HEK293 (cell line): ENCODE results near the gene PAIP1.

Experiments
- CTCF ChIA-PET: fragments of 350-600 bp; formaldehyde crosslinking; extraction: SDS; loops from one replicate; lab custom pipeline; 2021; ENCODE audit warnings: antibody characterized with exemption; lab: Yijun Ruan, JAX
- POLR2A ChIA-PET: fragments of 300-600 bp; formaldehyde crosslinking; extraction: SDS; loops from one replicate; lab custom pipeline; 2020; ENCODE audit warnings: antibody characterized with exemption, inconsistent platforms; lab: Yijun Ruan, JAX
- H3K27ac ChIP-seq: fragments of 200-500 bp; sonication (Bioruptor generic); 2 replicates; pipeline ENCODE4 v1.5.1; 2014; ENCODE audit warnings: low read depth, low read length, control low read depth, inconsistent platforms; ENCODE audit errors: extremely low read depth
- H3K36me3 ChIP-seq, 2 experiments: fragments of 200-500 bp in 1 of 2; sonication (Bioruptor generic) in 1 of 2; 1 replicate in 1 of 2; 2 replicates in 1 of 2; pipeline ENCODE4 v1.5.1; 2014 to 2017; ENCODE audit warnings: inconsistent platforms in 2 of 2, low read length in 2 of 2; ENCODE audit not compliant: control insufficient read depth in 2 of 2, insufficient read depth in 1 of 2
- H3K4me1 ChIP-seq: fragments of 200-500 bp; sonication (Bioruptor generic); 2 replicates; pipeline ENCODE4 v1.5.1; 2014; ENCODE audit warnings: mild to moderate bottlenecking, low read length, inconsistent platforms; ENCODE audit not compliant: control insufficient read depth, insufficient read depth
- H3K4me3 ChIP-seq: 2 replicates; pipeline ENCODE4 v1.5.1; 2011; ENCODE audit warnings: low read depth, mild to moderate bottlenecking, control low read depth, low read length, moderate library complexity
- H3K9me3 ChIP-seq: fragments of 200-500 bp; sonication (Bioruptor generic); 2 replicates; pipeline ENCODE4 v1.5.1; 2014; ENCODE audit warnings: low read depth, low read length, inconsistent platforms; ENCODE audit not compliant: control insufficient read depth, insufficient read depth
- FEZF1 ChIP-seq: fragments of 450-650 bp; formaldehyde crosslinking; IDR thresholded peaks from 2 replicates; pipeline ENCODE4 v1.5.1; 2016; ENCODE audit warnings: missing biosample characterization, missing genetic modification characterization
- PRDM1 ChIP-seq: fragments of 450-650 bp; formaldehyde crosslinking; IDR thresholded peaks from 2 replicates; pipeline ENCODE4; 2016; ENCODE audit warnings: missing biosample characterization, missing genetic modification characterization
- YY1 ChIP-seq: fragments of 450-650 bp; formaldehyde crosslinking; IDR thresholded peaks from 2 replicates; pipeline ENCODE4 v1.5.1; 2018; ENCODE audit warnings: missing biosample characterization, missing genetic modification characterization
- ZBTB49 ChIP-seq: fragments of 450-650 bp; formaldehyde crosslinking; IDR thresholded peaks from 2 replicates; pipeline ENCODE4 v1.5.1; 2016; ENCODE audit warnings: missing biosample characterization, missing genetic modification characterization, low read depth
- ZFP3 ChIP-seq: fragments of 450-650 bp; formaldehyde crosslinking; IDR thresholded peaks from 2 replicates; pipeline ENCODE4 v1.5.1; 2016; ENCODE audit warnings: low read depth, missing biosample characterization, missing genetic modification characterization
- ZNF394 ChIP-seq: fragments of 450-650 bp; formaldehyde crosslinking; IDR thresholded peaks from 2 replicates; pipeline ENCODE4 v1.5.1; 2016; ENCODE audit warnings: missing biosample characterization, missing genetic modification characterization, mild to moderate bottlenecking, moderate library complexity, borderline replicate concordance
- ZNF426 ChIP-seq: fragments of 450-650 bp; formaldehyde crosslinking; IDR thresholded peaks from 2 replicates; pipeline ENCODE4 v1.5.1; 2017; ENCODE audit warnings: missing biosample characterization, missing genetic modification characterization, mild to moderate bottlenecking, inconsistent platforms, moderate library complexity
- ZNF514 ChIP-seq: fragments of 450-650 bp; formaldehyde crosslinking; IDR thresholded peaks from 2 replicates; pipeline ENCODE4 v1.5.1; 2016; ENCODE audit warnings: missing biosample characterization, missing genetic modification characterization
- ZNF548 ChIP-seq: fragments of 450-650 bp; formaldehyde crosslinking; IDR thresholded peaks from 2 replicates; pipeline ENCODE4 v1.5.1; 2016; ENCODE audit warnings: missing biosample characterization, missing genetic modification characterization
- ZNF692 ChIP-seq: fragments of 450-650 bp; formaldehyde crosslinking; IDR thresholded peaks from 2 replicates; pipeline ENCODE4 v1.5.1; 2016; ENCODE audit warnings: missing biosample characterization, missing genetic modification characterization
- ZNF830 ChIP-seq: fragments of 450-650 bp; IDR thresholded peaks from 2 replicates; pipeline ENCODE4 v1.5.0; 2018; ENCODE audit warnings: missing biosample characterization, missing genetic modification characterization, low read depth, mild to moderate bottlenecking, moderate library complexity
- ZXDB ChIP-seq: fragments of 450-650 bp; formaldehyde crosslinking; IDR thresholded peaks from 2 replicates; pipeline ENCODE4 v1.5.1; 2016; ENCODE audit warnings: missing biosample characterization, missing genetic modification characterization
- TF ChIP-seq, protein P1 (sequence below): fragments of 450-650 bp; formaldehyde crosslinking; IDR thresholded peaks from 2 replicates; pipeline ENCODE4 v1.5.1; 2017; ENCODE audit warnings: missing biosample characterization, missing genetic modification characterization
- TF ChIP-seq, protein P2 (sequence below): fragments of 450-650 bp; formaldehyde crosslinking; IDR thresholded peaks from 2 replicates; pipeline ENCODE4 v1.5.1; 2017; ENCODE audit warnings: missing biosample characterization, missing genetic modification characterization

The PAIP1 gene

GRCh38 chr5:43572357-43572756 is 15.5 kb upstream of the PAIP1 start (continued):
- TF ChIP-seq ZNF830 (tag by site-specific recombination) (no peak), ZNF514 (tag by site-specific recombination) (no peak), ZXDB (tag by site-specific recombination) (peak; percentile 70; the same call in 1 of the 2 replicates), ZNF394 (no peak), ZNF692 (tag by site-specific recombination) (no peak)
- TF ChIP-seq, protein P1, sequence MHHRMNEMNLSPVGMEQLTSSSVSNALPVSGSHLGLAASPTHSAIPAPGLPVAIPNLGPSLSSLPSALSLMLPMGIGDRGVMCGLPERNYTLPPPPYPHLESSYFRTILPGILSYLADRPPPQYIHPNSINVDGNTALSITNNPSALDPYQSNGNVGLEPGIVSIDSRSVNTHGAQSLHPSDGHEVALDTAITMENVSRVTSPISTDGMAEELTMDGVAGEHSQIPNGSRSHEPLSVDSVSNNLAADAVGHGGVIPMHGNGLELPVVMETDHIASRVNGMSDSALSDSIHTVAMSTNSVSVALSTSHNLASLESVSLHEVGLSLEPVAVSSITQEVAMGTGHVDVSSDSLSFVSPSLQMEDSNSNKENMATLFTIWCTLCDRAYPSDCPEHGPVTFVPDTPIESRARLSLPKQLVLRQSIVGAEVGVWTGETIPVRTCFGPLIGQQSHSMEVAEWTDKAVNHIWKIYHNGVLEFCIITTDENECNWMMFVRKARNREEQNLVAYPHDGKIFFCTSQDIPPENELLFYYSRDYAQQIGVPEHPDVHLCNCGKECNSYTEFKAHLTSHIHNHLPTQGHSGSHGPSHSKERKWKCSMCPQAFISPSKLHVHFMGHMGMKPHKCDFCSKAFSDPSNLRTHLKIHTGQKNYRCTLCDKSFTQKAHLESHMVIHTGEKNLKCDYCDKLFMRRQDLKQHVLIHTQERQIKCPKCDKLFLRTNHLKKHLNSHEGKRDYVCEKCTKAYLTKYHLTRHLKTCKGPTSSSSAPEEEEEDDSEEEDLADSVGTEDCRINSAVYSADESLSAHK = peak; percentile 68

- TF ChIP-seq ZNF548 = no peak
- 0 out of 2 replicates have a peak, but pooled peaks have one; percentile 50 for TF ChIP-seq PRDM1 (tag by site-specific recombination)
- POLR2A ChIA-PET = interaction anchor here (1.7 kb wide), 1 partner anchor 9 kb away, joined by 4 read pairs; no protein-coding TSS in a partner anchor
- Histone ChIP-seq H3K36me3 (peaks cover 5 to 7% of the 10 kb centered on the region in 2 experiments; a peak in 2 of 3 replicates), H3K4me1 (peaks cover 30% of the 10 kb centered on the region), H3K4me3 (no peak overlapping the region), H3K27ac (no peak overlapping the region), H3K9me3 (no peaks in the 10 kb centered on the region)
- CTCF ChIA-PET = interaction anchor here (0.7 to 1.1 kb wide), 2 partner anchors 12 to 88 kb away, joined by 3 read pairs; partner anchors contain the start of gene TMEM267
Observed at GRCh38 chr5:43571237-43571636, 14.4 kb upstream of the PAIP1 start.

GRCh38 chr5:43570450-43571158 is 13.7 kb upstream of the PAIP1 start:
- no peak for TF ChIP-seq ZBTB49
- no peak for TF ChIP-seq ZNF426 (tag by site-specific recombination)
- TF ChIP-seq ZNF514 (tag by site-specific recombination) = no peak
- TF ChIP-seq, protein P2, sequence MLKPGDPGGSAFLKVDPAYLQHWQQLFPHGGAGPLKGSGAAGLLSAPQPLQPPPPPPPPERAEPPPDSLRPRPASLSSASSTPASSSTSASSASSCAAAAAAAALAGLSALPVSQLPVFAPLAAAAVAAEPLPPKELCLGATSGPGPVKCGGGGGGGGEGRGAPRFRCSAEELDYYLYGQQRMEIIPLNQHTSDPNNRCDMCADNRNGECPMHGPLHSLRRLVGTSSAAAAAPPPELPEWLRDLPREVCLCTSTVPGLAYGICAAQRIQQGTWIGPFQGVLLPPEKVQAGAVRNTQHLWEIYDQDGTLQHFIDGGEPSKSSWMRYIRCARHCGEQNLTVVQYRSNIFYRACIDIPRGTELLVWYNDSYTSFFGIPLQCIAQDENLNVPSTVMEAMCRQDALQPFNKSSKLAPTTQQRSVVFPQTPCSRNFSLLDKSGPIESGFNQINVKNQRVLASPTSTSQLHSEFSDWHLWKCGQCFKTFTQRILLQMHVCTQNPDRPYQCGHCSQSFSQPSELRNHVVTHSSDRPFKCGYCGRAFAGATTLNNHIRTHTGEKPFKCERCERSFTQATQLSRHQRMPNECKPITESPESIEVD (tag by site-specific recombination) = peak; percentile 12; the same call in 1 of the 2 replicates
- no peak for TF ChIP-seq ZFP3 (tag by site-specific recombination)
- TF ChIP-seq YY1 = peak; percentile 46; the same call in 1 of the 2 replicates
- TF ChIP-seq FEZF1 (tag by site-specific recombination) = peak; percentile 94
- H3K36me3 ChIP-seq = peaks cover 5 to 7% of the 10 kb centered on the region in 2 experiments; a peak in 2 of 3 replicates
- POLR2A ChIA-PET = interaction anchor here (0.6 kb wide), 1 partner anchor 449 kb away, joined by 5 read pairs; no protein-coding TSS in a partner anchor

More at GRCh38 chr5:43570450-43571158, 13.7 kb upstream of the PAIP1 start:
- H3K4me3 ChIP-seq = no peak overlapping the region
- H3K4me1 ChIP-seq = peaks cover 30% of the 10 kb centered on the region
- no peaks in the 10 kb centered on the region for H3K9me3 ChIP-seq
- H3K27ac ChIP-seq = no peak overlapping the region
- CTCF ChIA-PET = interaction anchor here (1.2 kb wide), 1 partner anchor 11 kb away, joined by 5 read pairs; no protein-coding TSS in a partner anchor
